Endodermal cell (in vitro differentiated cells): ENCODE measurements around the gene EID2. TPM values are rescaled to one million over a fixed set of nuclear protein-coding genes. Genes with fewer than 3 reads are reported as not detected.
A peak's percentile ranks its signal among the peaks of the same experiment; 100 is the strongest.

Source experiments
- DNase-seq: peaks from one replicate; pipeline ENCODE4 v3.0.0-alpha.2; 2017
- H3K27ac ChIP-seq: 2 replicates; pipeline ENCODE4 v1.5.1; 2013; ENCODE audit warnings: mild to moderate bottlenecking, low read depth, low read length, moderate library complexity
- H3K27me3 ChIP-seq: 2 replicates; pipeline ENCODE4 v1.6.1; 2013; ENCODE audit warnings: mild to moderate bottlenecking, low read length, moderate library complexity; ENCODE audit not compliant: insufficient read depth, control insufficient read depth, poor library complexity, severe bottlenecking
- H3K36me3 ChIP-seq: 2 replicates; pipeline ENCODE4 v1.7.0; 2013; ENCODE audit warnings: mild to moderate bottlenecking, low read length, moderate library complexity; ENCODE audit not compliant: control insufficient read depth, insufficient read depth
- H3K4me1 ChIP-seq: one replicate; pipeline ENCODE4 v1.7.0; 2013; ENCODE audit warnings: low read length; ENCODE audit not compliant: control insufficient read depth, insufficient read depth
- H3K4me3 ChIP-seq: 2 replicates; pipeline ENCODE4 v1.5.1; 2013; ENCODE audit warnings: mild to moderate bottlenecking, low read length, moderate library complexity
- H3K9ac ChIP-seq: 2 replicates; pipeline ENCODE4 v1.6.1; 2013; ENCODE audit warnings: mild to moderate bottlenecking, low read length, moderate library complexity; ENCODE audit not compliant: poor library complexity, severe bottlenecking; ENCODE audit errors: extremely low read depth
- H3K9me3 ChIP-seq: 2 replicates; pipeline ENCODE4 v1.6.1; 2013; ENCODE audit warnings: mild to moderate bottlenecking, low read length, moderate library complexity; ENCODE audit not compliant: control insufficient read depth
- H3K27ac Mint-ChIP-seq: 2 replicates; pipeline ENCODE4 v1.8.0; 2020; ENCODE audit warnings: mixed read lengths
- H3K27me3 Mint-ChIP-seq: 2 replicates; pipeline ENCODE4 v1.8.0; 2021; ENCODE audit warnings: mild to moderate bottlenecking, mixed read lengths; ENCODE audit not compliant: insufficient read depth
- H3K36me3 Mint-ChIP-seq: 2 replicates; pipeline ENCODE4 v1.8.0; 2020; ENCODE audit warnings: low read depth, mixed read lengths
- H3K4me1 Mint-ChIP-seq: 2 replicates; pipeline ENCODE4 v1.8.0; 2020; ENCODE audit warnings: mixed read lengths
- H3K4me3 Mint-ChIP-seq: 2 replicates; pipeline ENCODE4 v1.8.0; 2020; ENCODE audit warnings: mild to moderate bottlenecking, moderate library complexity, mixed read lengths
- H3K9me3 Mint-ChIP-seq: 2 replicates; pipeline ENCODE4 v1.8.0; 2020; ENCODE audit warnings: mild to moderate bottlenecking, mixed read lengths
- WGBS, 2 experiments: methylation state at CpG; one replicate each; pipeline versions ENCODE4 v1.1.5 to v1.1.7; 2013; ENCODE audit warnings: missing lambda C conversion rate in 2 of 2, mixed read lengths in 1 of 2; ENCODE audit not compliant: insufficient coverage in 1 of 2, insufficient read length in 1 of 2; 5-methylcytosine and 5-hydroxymethylcytosine counted together
- total RNA-seq, 2 donors: library from RNA; stranded (reverse); fragmentation: NEBNext Ultra II Directional in 1 of 2; extraction: Animal tissue kit (Norgen Biotek cat#: 25700) in 1 of 2; gene quantifications; 2 replicates in 1 of 2; 3 replicates in 1 of 2; pipeline ENCODE4 v1.2.1, GENCODE V29; 2021
- TF ChIP-seq, protein P1 (sequence below): fragments of 200-600 bp; sonication (generic); conservative IDR thresholded peaks from 2 replicates; pipeline ENCODE4 v1.5.0; 2021; ENCODE audit warnings: antibody characterized with exemption, mild to moderate bottlenecking

Gene EID2
- total RNA-seq, 2 donors from 2014 or later: 24.0 to 29.7 TPM

DNA sequence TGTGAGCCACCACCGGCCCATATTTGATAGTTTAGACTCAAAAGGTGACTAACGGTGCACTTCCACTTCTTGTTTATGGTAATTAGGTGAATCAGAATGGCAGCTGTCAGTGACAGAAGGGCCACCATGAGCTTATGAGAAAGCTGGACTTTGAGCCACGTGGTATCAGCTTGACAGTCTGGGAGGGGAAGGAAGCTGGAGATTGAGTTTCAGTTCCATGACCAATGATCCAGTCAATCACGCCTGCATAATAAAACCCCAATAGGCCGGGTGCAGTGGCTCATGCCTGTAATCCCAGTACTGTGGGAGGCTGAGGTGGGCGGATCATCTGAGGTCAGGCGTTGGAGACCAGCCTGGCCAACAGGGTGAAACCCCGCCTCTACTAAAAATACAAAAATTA is 15.5 kb downstream of the EID2 start:
- Histone ChIP-seq H3K27me3 (no peaks in the 10 kb centered on the region), H3K27ac (no peak overlapping the region), H3K4me1 (no peaks in the 10 kb centered on the region), H3K9me3 (no peaks in the 10 kb centered on the region), H3K9ac (no peak overlapping the region), H3K36me3 (peaks cover 3% of the 10 kb centered on the region), H3K4me3 (no peak overlapping the region)
- H3K27ac Mint-ChIP-seq: no peak overlapping the region
- TF ChIP-seq, protein P1, sequence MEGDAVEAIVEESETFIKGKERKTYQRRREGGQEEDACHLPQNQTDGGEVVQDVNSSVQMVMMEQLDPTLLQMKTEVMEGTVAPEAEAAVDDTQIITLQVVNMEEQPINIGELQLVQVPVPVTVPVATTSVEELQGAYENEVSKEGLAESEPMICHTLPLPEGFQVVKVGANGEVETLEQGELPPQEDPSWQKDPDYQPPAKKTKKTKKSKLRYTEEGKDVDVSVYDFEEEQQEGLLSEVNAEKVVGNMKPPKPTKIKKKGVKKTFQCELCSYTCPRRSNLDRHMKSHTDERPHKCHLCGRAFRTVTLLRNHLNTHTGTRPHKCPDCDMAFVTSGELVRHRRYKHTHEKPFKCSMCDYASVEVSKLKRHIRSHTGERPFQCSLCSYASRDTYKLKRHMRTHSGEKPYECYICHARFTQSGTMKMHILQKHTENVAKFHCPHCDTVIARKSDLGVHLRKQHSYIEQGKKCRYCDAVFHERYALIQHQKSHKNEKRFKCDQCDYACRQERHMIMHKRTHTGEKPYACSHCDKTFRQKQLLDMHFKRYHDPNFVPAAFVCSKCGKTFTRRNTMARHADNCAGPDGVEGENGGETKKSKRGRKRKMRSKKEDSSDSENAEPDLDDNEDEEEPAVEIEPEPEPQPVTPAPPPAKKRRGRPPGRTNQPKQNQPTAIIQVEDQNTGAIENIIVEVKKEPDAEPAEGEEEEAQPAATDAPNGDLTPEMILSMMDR: no peak
- no peak overlapping the region for H3K4me3 Mint-ChIP-seq
- peaks cover 26% of the 10 kb centered on the region for H3K36me3 Mint-ChIP-seq
- no peaks in the 10 kb centered on the region for H3K9me3 Mint-ChIP-seq
- WGBS, 2 experiments: 94 to 95% methylated on average over 7 to 8 of the region's 8 CpGs
- no peaks in the 10 kb centered on the region for H3K4me1 Mint-ChIP-seq
- H3K27me3 Mint-ChIP-seq: no peaks in the 10 kb centered on the region
- no peak for DNase-seq

DNA sequence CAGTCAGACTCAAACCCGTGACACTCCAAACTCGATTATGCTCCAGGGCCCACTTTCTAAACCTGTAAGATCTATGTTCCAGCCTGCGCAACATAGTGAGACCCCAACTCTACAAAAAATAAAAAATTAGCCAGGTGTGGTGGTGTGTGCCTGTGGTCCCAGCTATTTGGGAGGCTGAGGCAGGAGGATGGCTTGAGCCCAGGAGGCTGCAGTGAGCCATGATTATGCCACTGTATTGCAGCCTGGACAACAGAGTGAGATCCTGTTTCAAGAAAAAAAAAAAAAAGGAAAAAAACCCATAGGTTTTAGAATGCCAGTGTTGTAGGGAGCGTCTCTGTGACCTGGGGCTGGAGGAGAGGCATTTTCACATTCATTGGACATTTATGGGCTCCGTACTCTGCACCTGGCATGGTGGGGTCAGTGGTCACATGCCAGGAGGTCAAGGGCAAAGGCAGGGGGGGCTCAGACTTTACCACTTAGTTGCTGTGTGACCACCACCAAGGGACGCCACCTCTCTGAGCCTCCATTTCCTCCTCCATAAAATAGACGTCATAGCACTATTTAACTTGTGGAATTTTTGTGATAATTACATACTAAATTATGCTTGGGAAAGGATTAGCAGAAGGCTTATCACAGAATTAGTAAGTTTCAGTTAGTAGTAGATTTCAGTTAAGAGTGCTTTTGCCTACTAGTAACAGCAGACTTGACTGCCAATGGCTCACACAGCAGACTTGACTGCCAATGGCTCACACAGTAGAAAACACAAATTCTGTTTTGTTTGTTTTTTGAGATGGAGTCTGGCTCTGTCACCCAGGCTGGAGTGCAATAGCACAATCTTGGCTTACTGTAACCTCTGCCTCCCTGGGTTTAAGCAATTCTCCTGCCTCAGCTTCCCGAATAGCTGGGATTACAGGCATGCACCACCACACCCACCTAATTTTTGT is 19.1 kb downstream of the EID2 start:
- Histone ChIP-seq H3K9ac (no peak overlapping the region), H3K9me3 (no peaks in the 10 kb centered on the region), H3K4me1 (no peaks in the 10 kb centered on the region), H3K36me3 (peaks cover 3% of the 10 kb centered on the region), H3K4me3 (no peak overlapping the region), H3K27ac (no peak overlapping the region), H3K27me3 (peaks cover 5% of the 10 kb centered on the region)
- Mint-ChIP-seq H3K4me3 (no peak overlapping the region), H3K27me3 (peaks cover 3% of the 10 kb centered on the region), H3K27ac (no peak overlapping the region), H3K9me3 (no peaks in the 10 kb centered on the region), H3K4me1 (peaks cover 16% of the 10 kb centered on the region), H3K36me3 (peaks cover 30% of the 10 kb centered on the region)
- no peak for DNase-seq
- WGBS, 2 experiments: 96 to 100% methylated on average over 2 to 7 of the region's 8 CpGs
- TF ChIP-seq, protein P1: no peak

DNA sequence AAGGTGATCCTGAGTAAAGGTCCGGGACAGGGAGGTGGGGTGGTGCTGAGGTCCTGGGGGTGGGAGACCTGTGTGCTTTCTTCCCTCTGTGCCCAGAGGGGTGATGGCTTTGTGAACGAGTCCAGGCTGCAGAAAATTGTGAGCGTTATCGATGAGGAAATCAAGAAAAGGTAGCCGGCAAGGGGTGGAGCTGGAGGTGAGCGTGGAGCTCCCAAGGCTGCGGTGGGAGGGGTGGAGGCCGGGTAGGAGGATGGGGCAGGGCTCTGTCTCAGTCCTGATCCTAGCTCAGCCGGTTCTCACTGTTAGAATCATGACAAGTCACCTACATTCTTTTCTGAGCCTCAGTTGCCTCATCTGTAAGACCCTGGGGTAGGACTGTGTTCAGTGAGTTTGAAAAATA is 21.0 kb downstream of the EID2 start:
- Histone ChIP-seq H3K9ac (no peak overlapping the region), H3K27ac (no peak overlapping the region), H3K27me3 (peaks cover 23% of the 10 kb centered on the region), H3K4me3 (no peak overlapping the region), H3K36me3 (peaks cover 3% of the 10 kb centered on the region), H3K4me1 (no peaks in the 10 kb centered on the region), H3K9me3 (no peaks in the 10 kb centered on the region)
- DNase-seq: peak; percentile 75
- Mint-ChIP-seq H3K4me1 (peaks cover 19% of the 10 kb centered on the region), H3K27ac (peak overlapping the region; percentile 64), H3K36me3 (peaks cover 21% of the 10 kb centered on the region), H3K27me3 (peaks cover 12% of the 10 kb centered on the region), H3K9me3 (no peaks in the 10 kb centered on the region), H3K4me3 (peak overlapping the region; percentile 41)
- 74% methylated on average over 6 to 9 of the region's 9 CpGs for WGBS, 2 experiments
- TF ChIP-seq, protein P1: no peak
